Measurements from ENCODE around the gene RBM39. TPM values are rescaled to one million over a fixed set of nuclear protein-coding genes. Genes with fewer than 3 reads are reported as not detected.
"Not testable (repeated sequence)": the region's sequence is repeated elsewhere in the genome, so short reads cannot be mapped to it uniquely, and the experiment has no call there.

Gene RBM39
- polyA plus RNA-seq (2013, experiment 1 of 2): 174 TPM
- polyA plus RNA-seq (2013, experiment 2 of 2): 211 TPM

GRCh38 chr20:35741892-35742740, at the start of gene RBM39:
RBM39 (minus strand) TSS chr20:35742260; CDS start chr20:35740874, 1,386 bp downstream.
- Histone ChIP-seq H3K27ac (ENCODE audit: low read depth, low read length, severe bottlenecking) (peak within 1 kb of the TSS; percentile 98), H3K9me3 (ENCODE audit: control insufficient read depth, low read length) (no peaks in the 10 kb centered on the region), H3K36me3 (ENCODE audit: control insufficient read depth, insufficient read depth, low read length) (peaks cover 32% of the 10 kb centered on the region), H3K4me1 (ENCODE audit: control insufficient read depth, insufficient read depth, low read length, poor library complexity, severe bottlenecking) (peaks cover 3% of the 10 kb centered on the region), H3K4me3 (ENCODE audit: extremely low read depth, insufficient read depth, low read length, poor library complexity, severe bottlenecking) (peak within 1 kb of the TSS; percentile 92)
- 0% methylated on average over 50 to 61 of the region's 66 CpGs for WGBS, 2 experiments (ENCODE audit: insufficient coverage in 2 of 2)

DNA sequence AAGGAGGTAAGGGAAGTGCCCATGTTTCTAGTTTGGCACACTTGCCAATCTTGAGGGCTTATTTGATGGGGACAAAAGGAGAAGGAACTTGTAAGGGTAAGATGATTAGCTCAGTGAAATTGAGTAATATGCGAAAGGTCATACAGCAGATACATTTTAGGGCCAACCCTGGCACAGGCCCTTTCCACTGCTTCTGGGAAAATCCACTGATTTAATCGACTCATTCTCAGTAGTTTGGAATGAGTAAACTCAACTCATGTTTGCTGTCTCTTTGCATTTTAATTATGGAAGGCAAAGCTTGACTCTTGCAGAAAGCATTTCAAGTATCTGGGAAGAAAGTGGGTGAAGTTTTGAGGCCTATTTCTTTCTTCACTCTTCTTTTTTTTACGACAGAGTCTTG, 49.8 kb upstream of the RBM39 start:
- peaks cover 18% of the 10 kb centered on the region for H3K36me3 ChIP-seq (ENCODE audit: control insufficient read depth, insufficient read depth, low read length)
- no peaks in the 10 kb centered on the region for H3K4me1 ChIP-seq (ENCODE audit: control insufficient read depth, insufficient read depth, low read length, poor library complexity, severe bottlenecking)
- no peaks in the 10 kb centered on the region for H3K9me3 ChIP-seq (ENCODE audit: control insufficient read depth, low read length)
- no peak overlapping the region for H3K4me3 ChIP-seq (ENCODE audit: extremely low read depth, insufficient read depth, low read length, poor library complexity, severe bottlenecking)
- no peak overlapping the region for H3K27ac ChIP-seq (ENCODE audit: low read depth, low read length, severe bottlenecking)
- WGBS, 2 experiments (ENCODE audit: insufficient coverage in 2 of 2): 92 to 100% methylated on average over 2 to 3 of the region's 3 CpGs

DNA sequence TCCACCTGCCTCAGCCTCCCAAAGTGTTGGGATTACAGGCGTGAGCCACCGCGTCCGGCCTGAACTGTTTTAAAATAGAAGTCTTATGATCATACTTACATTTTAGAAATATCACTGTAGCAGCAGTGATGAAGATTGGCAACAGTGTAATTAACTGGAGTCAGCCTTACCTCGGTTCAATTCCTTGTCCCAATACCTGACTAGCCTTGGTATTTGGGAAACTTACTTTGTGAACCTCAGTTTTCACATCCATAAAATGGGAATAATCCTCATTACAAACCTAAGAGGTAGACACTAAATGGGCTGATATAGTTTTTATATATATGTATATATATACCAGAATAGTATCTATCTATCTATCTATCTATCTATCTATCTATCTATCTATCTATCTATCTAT, 49.0 kb upstream of the RBM39 start:
- WGBS, 2 experiments (ENCODE audit: insufficient coverage in 2 of 2): 100% methylated on average over 1 of the region's 5 CpGs; no CpG with 5 or more reads in 1 of the 2 experiments
- no peaks in the 10 kb centered on the region for H3K9me3 ChIP-seq (ENCODE audit: control insufficient read depth, low read length)
- no peak overlapping the region for H3K27ac ChIP-seq (ENCODE audit: low read depth, low read length, severe bottlenecking)
- no peak overlapping the region for H3K4me3 ChIP-seq (ENCODE audit: extremely low read depth, insufficient read depth, low read length, poor library complexity, severe bottlenecking)
- peaks cover 25% of the 10 kb centered on the region for H3K36me3 ChIP-seq (ENCODE audit: control insufficient read depth, insufficient read depth, low read length)
- H3K4me1 ChIP-seq (ENCODE audit: control insufficient read depth, insufficient read depth, low read length, poor library complexity, severe bottlenecking): no peaks in the 10 kb centered on the region

DNA sequence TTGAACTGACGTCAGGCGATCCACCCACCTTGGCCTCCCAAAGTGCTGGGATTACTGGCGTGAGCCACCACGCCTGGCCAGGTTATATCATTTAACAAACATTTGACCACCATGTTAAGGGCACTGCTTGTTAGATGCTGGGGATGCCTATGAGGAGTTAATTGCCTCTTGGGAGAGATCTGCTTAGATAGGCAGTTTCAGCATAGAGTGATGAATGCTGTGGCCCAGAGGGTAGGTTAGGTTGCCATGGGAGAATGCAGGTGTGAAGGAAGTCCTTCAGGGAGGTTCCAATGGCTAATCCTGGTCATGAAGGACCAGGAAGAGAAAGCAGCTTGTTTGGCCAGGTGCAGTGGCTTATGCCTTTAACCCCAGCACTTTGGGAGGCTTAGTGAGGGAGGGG, 46.7 kb upstream of the RBM39 start:
- 100% methylated on average over 2 of the region's 4 CpGs; no CpG with 5 or more reads in 1 of the 2 experiments for WGBS, 2 experiments (ENCODE audit: insufficient coverage in 2 of 2)
- Histone ChIP-seq H3K36me3 (ENCODE audit: control insufficient read depth, insufficient read depth, low read length) (peaks cover 33% of the 10 kb centered on the region), H3K9me3 (ENCODE audit: control insufficient read depth, low read length) (no peaks in the 10 kb centered on the region), H3K27ac (ENCODE audit: low read depth, low read length, severe bottlenecking) (no peak overlapping the region), H3K4me1 (ENCODE audit: control insufficient read depth, insufficient read depth, low read length, poor library complexity, severe bottlenecking) (no peaks in the 10 kb centered on the region), H3K4me3 (ENCODE audit: extremely low read depth, insufficient read depth, low read length, poor library complexity, severe bottlenecking) (no peak overlapping the region)

DNA sequence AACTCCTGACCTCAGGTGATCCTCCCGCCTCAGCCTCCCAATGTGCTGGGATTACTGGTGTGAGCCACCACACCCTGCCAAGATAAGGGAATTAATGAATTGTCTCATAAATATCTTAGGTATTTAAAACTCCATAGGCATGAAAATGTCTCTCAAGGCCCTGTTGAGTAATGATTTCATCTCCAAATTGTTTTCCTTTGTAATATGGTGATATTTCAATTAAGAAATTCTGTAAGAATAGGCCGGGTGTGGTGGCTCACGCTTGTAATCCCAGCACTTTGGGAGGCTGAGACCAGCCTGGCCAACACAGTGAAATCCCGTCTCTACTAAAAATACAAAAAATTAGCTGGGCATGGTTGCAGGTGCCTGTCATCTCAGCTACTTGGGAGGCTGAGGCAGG, 43.5 kb upstream of the RBM39 start:
- 94 to 100% methylated on average over 1 to 2 of the region's 4 CpGs for WGBS, 2 experiments (ENCODE audit: insufficient coverage in 2 of 2)
- H3K4me1 ChIP-seq (ENCODE audit: control insufficient read depth, insufficient read depth, low read length, poor library complexity, severe bottlenecking); H3K9me3 ChIP-seq (ENCODE audit: control insufficient read depth, low read length): not testable (repeated sequence)

GRCh38 chr20:35783811-35784210, 41.8 kb upstream of the RBM39 start:
- WGBS, 2 experiments (ENCODE audit: insufficient coverage in 2 of 2): 93 to 98% methylated on average over 5 to 8 of the region's 12 CpGs
- not testable (repeated sequence) for H3K4me1 ChIP-seq (ENCODE audit: control insufficient read depth, insufficient read depth, low read length, poor library complexity, severe bottlenecking); H3K27ac ChIP-seq (ENCODE audit: low read depth, low read length, severe bottlenecking); H3K9me3 ChIP-seq (ENCODE audit: control insufficient read depth, low read length); H3K4me3 ChIP-seq (ENCODE audit: extremely low read depth, insufficient read depth, low read length, poor library complexity, severe bottlenecking)
- peaks cover 57% of the 10 kb centered on the region for H3K36me3 ChIP-seq (ENCODE audit: control insufficient read depth, insufficient read depth, low read length)

More for the DNA sequence above, 43.5 kb upstream of the RBM39 start:
- not testable (repeated sequence) for H3K27ac ChIP-seq (ENCODE audit: low read depth, low read length, severe bottlenecking); H3K4me3 ChIP-seq (ENCODE audit: extremely low read depth, insufficient read depth, low read length, poor library complexity, severe bottlenecking)
- H3K36me3 ChIP-seq (ENCODE audit: control insufficient read depth, insufficient read depth, low read length): peaks cover 47% of the 10 kb centered on the region

DNA sequence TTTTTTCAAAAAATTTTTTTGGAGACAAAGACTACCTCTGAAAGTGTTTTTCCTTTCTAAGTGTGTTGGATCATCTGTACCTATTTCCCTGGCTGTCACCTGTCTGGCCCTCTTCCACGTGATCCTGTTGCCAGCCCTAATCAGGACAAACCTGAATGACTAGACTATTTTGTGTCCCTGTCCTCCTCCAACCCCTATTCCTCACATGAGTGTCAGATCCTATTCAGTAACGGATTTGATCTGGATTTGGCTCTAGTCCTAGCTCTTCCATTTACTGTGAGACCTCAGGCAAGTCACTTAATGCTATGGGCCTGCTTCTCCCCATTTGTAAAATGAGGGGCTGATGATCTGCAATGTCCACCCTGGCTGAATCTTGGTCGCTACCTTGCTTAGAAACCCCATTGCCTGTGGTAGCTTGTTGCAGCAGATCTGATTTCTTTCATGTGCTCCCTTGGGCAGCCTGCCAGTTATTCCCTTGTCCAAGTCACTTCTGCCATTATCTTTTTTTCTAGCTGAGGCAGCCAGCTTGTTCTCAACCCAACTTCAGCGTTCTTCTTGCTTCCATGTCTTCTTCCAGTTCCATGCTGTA, 34.5 kb upstream of the RBM39 start:
- no peak overlapping the region for H3K27ac ChIP-seq (ENCODE audit: low read depth, low read length, severe bottlenecking)
- no peak overlapping the region for H3K4me3 ChIP-seq (ENCODE audit: extremely low read depth, insufficient read depth, low read length, poor library complexity, severe bottlenecking)
- peaks cover 11% of the 10 kb centered on the region for H3K4me1 ChIP-seq (ENCODE audit: control insufficient read depth, insufficient read depth, low read length, poor library complexity, severe bottlenecking)
- no peaks in the 10 kb centered on the region for H3K9me3 ChIP-seq (ENCODE audit: control insufficient read depth, low read length)
- peaks cover 37% of the 10 kb centered on the region for H3K36me3 ChIP-seq (ENCODE audit: control insufficient read depth, insufficient read depth, low read length)
- WGBS, 2 experiments (ENCODE audit: insufficient coverage in 2 of 2): 86 to 94% methylated on average over 3 to 4 of the region's 4 CpGs

DNA sequence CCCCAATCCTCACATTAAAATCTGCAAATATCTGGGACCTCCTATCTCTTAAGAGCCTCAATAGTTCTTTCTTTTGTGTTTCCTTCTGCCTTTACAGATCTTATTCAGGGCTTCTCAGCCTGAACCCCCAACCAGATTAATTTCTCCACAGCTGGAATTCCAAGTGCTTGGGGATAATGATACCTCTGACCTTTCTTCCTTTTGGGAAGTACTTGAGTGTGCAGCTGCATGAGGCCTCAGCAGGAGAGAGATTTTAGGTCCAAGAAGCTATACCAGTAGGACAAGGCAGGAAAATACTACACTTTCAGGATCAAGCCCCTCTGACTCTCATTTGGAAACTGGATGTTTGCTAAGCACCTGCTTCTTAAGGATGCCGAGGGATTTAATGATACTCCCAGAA, 32.3 kb upstream of the RBM39 start:
- WGBS, 2 experiments (ENCODE audit: insufficient coverage in 2 of 2): 100% methylated on average over 1 of the region's 1 CpG
- Histone ChIP-seq H3K9me3 (ENCODE audit: control insufficient read depth, low read length) (peaks cover 9% of the 10 kb centered on the region), H3K36me3 (ENCODE audit: control insufficient read depth, insufficient read depth, low read length) (peaks cover 23% of the 10 kb centered on the region), H3K27ac (ENCODE audit: low read depth, low read length, severe bottlenecking) (no peak overlapping the region), H3K4me3 (ENCODE audit: extremely low read depth, insufficient read depth, low read length, poor library complexity, severe bottlenecking) (no peak overlapping the region), H3K4me1 (ENCODE audit: control insufficient read depth, insufficient read depth, low read length, poor library complexity, severe bottlenecking) (peaks cover 11% of the 10 kb centered on the region)

- peak overlapping the region; percentile 79 for H3K4me3 ChIP-seq (ENCODE audit: extremely low read depth, insufficient read depth, low read length, poor library complexity, severe bottlenecking)
- peaks cover 19% of the 10 kb centered on the region for H3K36me3 ChIP-seq (ENCODE audit: control insufficient read depth, insufficient read depth, low read length)
- peaks cover 9% of the 10 kb centered on the region for H3K9me3 ChIP-seq (ENCODE audit: control insufficient read depth, low read length)
- H3K27ac ChIP-seq (ENCODE audit: low read depth, low read length, severe bottlenecking): peak overlapping the region; percentile 68
- 51 to 56% methylated on average over 7 of the region's 8 CpGs for WGBS, 2 experiments (ENCODE audit: insufficient coverage in 2 of 2)
- peaks cover 18% of the 10 kb centered on the region for H3K4me1 ChIP-seq (ENCODE audit: control insufficient read depth, insufficient read depth, low read length, poor library complexity, severe bottlenecking)
Observed at GRCh38 chr20:35773154-35773751, 31.2 kb upstream of the RBM39 start.

GRCh38 chr20:35772563-35773058, 30.6 kb upstream of the RBM39 start:
- WGBS, 2 experiments (ENCODE audit: insufficient coverage in 2 of 2): 7 to 11% methylated on average over 5 to 7 of the region's 8 CpGs

More at GRCh38 chr20:35772563-35773058, 30.6 kb upstream of the RBM39 start:
- peak overlapping the region; percentile 79 for H3K4me3 ChIP-seq (ENCODE audit: extremely low read depth, insufficient read depth, low read length, poor library complexity, severe bottlenecking)
- peaks cover 19% of the 10 kb centered on the region for H3K36me3 ChIP-seq (ENCODE audit: control insufficient read depth, insufficient read depth, low read length)
- H3K9me3 ChIP-seq (ENCODE audit: control insufficient read depth, low read length): peaks cover 9% of the 10 kb centered on the region
- H3K4me1 ChIP-seq (ENCODE audit: control insufficient read depth, insufficient read depth, low read length, poor library complexity, severe bottlenecking): peaks cover 19% of the 10 kb centered on the region
- H3K27ac ChIP-seq (ENCODE audit: low read depth, low read length, severe bottlenecking): peak overlapping the region; percentile 68

All from mesodermal cell (in vitro differentiated cells).